HG02884 (cell line): ENCODE measurements around the gene TCEAL3.
"Not testable (repeated sequence)": the region's sequence is repeated elsewhere in the genome, so short reads cannot be mapped to it uniquely, and the experiment has no call there.

ENCODE experiments used
- ATAC-seq: cut with Tn5 transposase; IDR thresholded peaks from one replicate; pipeline ENCODE4 v1.9.1; 2021; ENCODE audit warnings: mild to moderate bottlenecking, moderate library complexity; ENCODE audit not compliant: unreplicated experiment

Gene TCEAL3

GRCh38 chrX:103607364-103608305 lies at the start of gene TCEAL3:
Gene TCEAL3, plus strand, starts transcription at chrX:103607963. Its CDS starts 1,102 bp downstream, at chrX:103609065.
- ATAC-seq: peak; percentile 48

GRCh38 chrX:103560256-103560655 lies 47.5 kb upstream of the TCEAL3 start:
- ATAC-seq: no peak

GRCh38 chrX:103562801-103563200 lies 45.0 kb upstream of the TCEAL3 start:
- ATAC-seq: no peak

- ATAC-seq: no peak
These were observed 42.6 kb upstream of the TCEAL3 start for GRCh38 chrX:103565197-103565596.

- ATAC-seq: no peak
These were observed 42.0 kb upstream of the TCEAL3 start for GRCh38 chrX:103565752-103566151.

- ATAC-seq: no peak
These were observed 36.6 kb upstream of the TCEAL3 start for GRCh38 chrX:103571121-103571520.

- ATAC-seq: no peak
These were observed 36.0 kb upstream of the TCEAL3 start for GRCh38 chrX:103571726-103572125.

GRCh38 chrX:103573202-103573601 lies 34.6 kb upstream of the TCEAL3 start:
- no peak for ATAC-seq

- ATAC-seq: no peak
These were observed 23.2 kb upstream of the TCEAL3 start for GRCh38 chrX:103584596-103584995.

- ATAC-seq: peak; percentile 82
These were observed 22.1 kb upstream of the TCEAL3 start, which contains the start of gene TCEAL4 for GRCh38 chrX:103585411-103586313. Gene TCEAL4, plus strand, starts transcription at chrX:103585515. Its CDS starts 1,161 bp downstream, at chrX:103586676.

GRCh38 chrX:103586314-103586646 lies 21.5 kb upstream of the TCEAL3 start:
- ATAC-seq: peak; percentile 27

- no peak for ATAC-seq
These were observed 21.1 kb upstream of the TCEAL3 start for GRCh38 chrX:103586659-103587058.

- ATAC-seq: not testable (repeated sequence)
These were observed 15.5 kb upstream of the TCEAL3 start for GRCh38 chrX:103592295-103592694.

GRCh38 chrX:103595202-103595601 lies 12.6 kb upstream of the TCEAL3 start:
- ATAC-seq: not testable (repeated sequence)

- peak; percentile 30 for ATAC-seq
These were observed 672 bp downstream of the TCEAL3 start for GRCh38 chrX:103608306-103608963.

- no peak for ATAC-seq
These were observed 2.5 kb downstream of the TCEAL3 start for GRCh38 chrX:103610282-103610681.

GRCh38 chrX:103613362-103613890 lies 5.7 kb downstream of the TCEAL3 start:
- ATAC-seq: no peak

- ATAC-seq: no peak
These were observed 7.2 kb downstream of the TCEAL3 start for GRCh38 chrX:103614999-103615398.

GRCh38 chrX:103615781-103616371 lies 8.1 kb downstream of the TCEAL3 start:
- no peak for ATAC-seq

- ATAC-seq: no peak
These were observed 9.0 kb downstream of the TCEAL3 start for GRCh38 chrX:103616676-103617186.
